Measurements from ENCODE around the gene PDIA5.

DNA sequence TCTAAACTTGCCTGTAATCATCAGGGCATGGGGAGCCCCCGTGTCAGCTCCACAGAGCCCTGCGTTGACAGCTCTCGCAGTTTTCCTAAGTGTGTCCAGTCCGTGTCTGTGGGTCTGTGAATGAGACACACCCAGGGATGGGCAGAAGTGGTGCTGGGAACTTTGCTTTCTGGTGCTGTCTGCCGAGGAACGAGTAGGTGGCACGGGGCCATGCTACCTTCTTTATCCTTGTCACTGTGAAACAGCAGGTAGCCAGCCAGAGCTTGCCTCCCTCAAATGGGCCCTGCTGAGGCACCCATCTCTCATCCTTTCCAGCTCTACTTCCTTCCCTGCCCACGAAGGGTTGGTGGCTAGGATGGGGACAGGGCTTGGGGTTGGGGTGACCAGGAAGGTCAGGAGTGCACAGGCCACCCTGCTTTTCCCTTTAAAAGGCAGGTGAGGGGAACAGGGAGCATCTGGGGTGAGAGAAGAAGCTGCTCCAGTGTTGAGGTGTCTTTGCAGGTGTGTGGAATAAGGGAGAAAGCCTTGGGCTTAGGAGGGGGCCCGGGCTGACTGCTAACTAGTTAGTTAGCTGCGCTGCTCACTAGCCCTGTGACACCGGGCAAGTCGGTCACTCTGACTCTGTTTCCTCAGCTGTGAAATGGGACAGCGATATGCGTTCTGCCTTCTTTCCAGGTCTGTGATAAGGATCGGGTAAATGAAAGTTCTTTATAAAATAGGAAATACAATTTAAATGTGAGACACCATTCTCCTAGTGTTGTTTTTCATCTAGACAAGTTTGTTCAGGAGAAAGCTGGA lies 27.9 kb downstream of the PDIA5 start:
- TF ChIP-seq EZH2 (IDR thresholded peaks at IDR 0.05; ENCODE audit: borderline replicate concordance, insufficient read depth, low read depth, low read length, poor library complexity, severe bottlenecking): no peak
- TF ChIP-seq, protein P1, sequence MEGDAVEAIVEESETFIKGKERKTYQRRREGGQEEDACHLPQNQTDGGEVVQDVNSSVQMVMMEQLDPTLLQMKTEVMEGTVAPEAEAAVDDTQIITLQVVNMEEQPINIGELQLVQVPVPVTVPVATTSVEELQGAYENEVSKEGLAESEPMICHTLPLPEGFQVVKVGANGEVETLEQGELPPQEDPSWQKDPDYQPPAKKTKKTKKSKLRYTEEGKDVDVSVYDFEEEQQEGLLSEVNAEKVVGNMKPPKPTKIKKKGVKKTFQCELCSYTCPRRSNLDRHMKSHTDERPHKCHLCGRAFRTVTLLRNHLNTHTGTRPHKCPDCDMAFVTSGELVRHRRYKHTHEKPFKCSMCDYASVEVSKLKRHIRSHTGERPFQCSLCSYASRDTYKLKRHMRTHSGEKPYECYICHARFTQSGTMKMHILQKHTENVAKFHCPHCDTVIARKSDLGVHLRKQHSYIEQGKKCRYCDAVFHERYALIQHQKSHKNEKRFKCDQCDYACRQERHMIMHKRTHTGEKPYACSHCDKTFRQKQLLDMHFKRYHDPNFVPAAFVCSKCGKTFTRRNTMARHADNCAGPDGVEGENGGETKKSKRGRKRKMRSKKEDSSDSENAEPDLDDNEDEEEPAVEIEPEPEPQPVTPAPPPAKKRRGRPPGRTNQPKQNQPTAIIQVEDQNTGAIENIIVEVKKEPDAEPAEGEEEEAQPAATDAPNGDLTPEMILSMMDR (IDR thresholded peaks at IDR 0.05): no peak
